Keratinocyte (primary cell): ENCODE measurements around the gene GATA3. TPM values are rescaled to one million over a fixed set of nuclear protein-coding genes. Genes with fewer than 3 reads are reported as not detected.

ENCODE experiments used
- DNase-seq: peaks from one replicate; pipeline ENCODE4 v3.0.0-alpha.2; 2011; ENCODE audit warnings: low read depth, missing footprints, low spot score
- FAIRE-seq: peaks from 2 replicates; lab custom pipeline; 2011; peaks lifted over from hg19 to GRCh38; lab: Jason Lieb, UNC
- H2AFZ ChIP-seq: 2 replicates; pipeline ENCODE4 v1.6.0; 2012; ENCODE audit warnings: low read length, control low read depth, inconsistent platforms; ENCODE audit not compliant: control insufficient read depth
- H3K27ac ChIP-seq: 2 replicates; pipeline ENCODE4 v1.5.1; 2011; ENCODE audit warnings: low read length; ENCODE audit not compliant: control insufficient read depth, insufficient read depth
- H3K27me3 ChIP-seq: 3 replicates; pipeline ENCODE4 v1.6.0; 2011; ENCODE audit warnings: low read length; ENCODE audit not compliant: control insufficient read depth, insufficient read depth; ENCODE audit errors: extremely low read depth
- H3K36me3 ChIP-seq, 2 experiments: 2 replicates in 1 of 2; 3 replicates in 1 of 2; pipeline ENCODE4 v1.5.1; 2011; ENCODE audit warnings: low read length in 2 of 2, mild to moderate bottlenecking in 1 of 2; ENCODE audit not compliant: control insufficient read depth in 2 of 2, insufficient read depth in 2 of 2; ENCODE audit errors: extremely low read depth in 1 of 2
- H3K4me1 ChIP-seq: 3 replicates; pipeline ENCODE4 v1.5.1; 2011; ENCODE audit warnings: low read length; ENCODE audit not compliant: control insufficient read depth, insufficient read depth; ENCODE audit errors: extremely low read depth
- H3K4me2 ChIP-seq: 3 replicates; pipeline ENCODE4 v1.6.0; 2011; ENCODE audit warnings: low read depth, low read length; ENCODE audit not compliant: control insufficient read depth, insufficient read depth; ENCODE audit errors: extremely low read depth
- H3K4me3 ChIP-seq, 3 experiments: fragments of 200-600 bp in 1 of 3; sonication (generic) in 1 of 3; 2 replicates in 2 of 3; 3 replicates in 1 of 3; pipeline ENCODE4 v1.5.1; 2011 to 2016; ENCODE audit warnings: low read length in 3 of 3, mild to moderate bottlenecking in 3 of 3, control low read depth in 2 of 3, inconsistent platforms in 1 of 3, low read depth in 1 of 3, mixed read lengths in 1 of 3, mixed run types in 1 of 3, moderate library complexity in 1 of 3; ENCODE audit not compliant: control insufficient read depth in 2 of 3, insufficient read depth in 2 of 3; ENCODE audit errors: extremely low read depth in 1 of 3
- H3K79me2 ChIP-seq: 2 replicates; pipeline ENCODE4 v1.6.0; 2012; ENCODE audit warnings: low read length; ENCODE audit not compliant: control insufficient read depth, insufficient read depth
- H3K9ac ChIP-seq: 3 replicates; pipeline ENCODE4 v1.6.0; 2011; ENCODE audit warnings: low read length; ENCODE audit not compliant: control insufficient read depth, insufficient read depth; ENCODE audit errors: extremely low read depth
- H3K9me1 ChIP-seq: 3 replicates; pipeline ENCODE4 v1.6.0; 2011; ENCODE audit warnings: low read length; ENCODE audit not compliant: control insufficient read depth, insufficient read depth; ENCODE audit errors: extremely low read depth
- H3K9me3 ChIP-seq: 2 replicates; pipeline ENCODE4 v1.5.1; 2012; ENCODE audit warnings: low read depth, low read length; ENCODE audit not compliant: control insufficient read depth
- H4K20me1 ChIP-seq: 3 replicates; pipeline ENCODE4 v1.6.0; 2011; ENCODE audit warnings: low read length; ENCODE audit not compliant: control insufficient read depth, insufficient read depth; ENCODE audit errors: extremely low read depth
- EZH2 ChIP-seq: IDR thresholded peaks from one replicate; pipeline ENCODE4 v1.6.1; 2012; ENCODE audit warnings: inconsistent platforms, mild to moderate bottlenecking, low read length, moderate library complexity
- dilution Hi-C: fragments of 300-500 bp; cut with MboI; formaldehyde crosslinking; loops from one replicate; pipeline ENCODE4 v1.7.0; 2020; ENCODE audit warnings: low sequenced_read_pairs; ENCODE audit not compliant: extremely low pct_ligation_motif_present
- polyA plus RNA-seq, 5 experiments: library from polyadenylated mRNA; depleted of rRNA in 3 of 5; stranded (reverse) in 3 of 5; stranded (forward) in 1 of 5; unstranded in 1 of 5; fragments of >200 nt; gene quantifications; 1 replicate in 1 of 5; 2 replicates in 3 of 5; 3 replicates in 1 of 5; pipeline versions ENCODE4 v1.2.1 to v1.2.3, GENCODE V29; 2011 to 2012; ENCODE audit warnings: missing spikeins in 2 of 5, low read depth in 1 of 5, low replicate concordance in 1 of 5
- TF ChIP-seq, protein P1 (sequence below), 3 experiments: IDR thresholded peaks in 1 of 3; conservative IDR thresholded peaks in 1 of 3; optimal IDR thresholded peaks in 1 of 3; 2 replicates in 2 of 3; 3 replicates in 1 of 3; pipeline versions ENCODE3 to v1.5.1; 2011; ENCODE audit warnings: low read length in 3 of 3, mild to moderate bottlenecking in 3 of 3, moderate library complexity in 2 of 3, control low read depth in 1 of 3, inconsistent platforms in 1 of 3; ENCODE audit not compliant: insufficient read depth in 2 of 3; ENCODE audit errors: extremely low read depth in 1 of 3

The GATA3 gene
- polyA plus RNA-seq, 1 donor (not counting 4 experiments of a cell fraction or from before 2014, with no cell fraction given), result 4.0 TPM

DNA sequence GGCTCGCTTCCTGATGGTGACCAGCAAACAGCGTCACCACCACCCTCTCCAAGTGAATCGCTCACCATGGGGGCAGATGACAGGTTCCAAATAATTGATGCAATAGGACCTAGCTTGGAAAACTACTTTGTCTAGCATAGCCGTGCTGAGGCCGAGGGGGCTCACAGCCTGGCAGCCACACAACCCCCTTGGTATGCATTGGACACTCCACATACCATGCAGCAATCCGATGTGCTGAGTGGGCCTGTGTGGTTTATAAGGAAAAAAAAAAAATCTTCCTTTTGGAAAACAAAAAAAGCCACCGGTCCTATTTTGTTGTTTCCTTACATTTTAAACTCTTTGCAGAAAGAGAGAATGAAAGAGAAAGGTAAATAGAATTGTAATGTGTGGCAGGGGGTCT, 15.1 kb downstream of the GATA3 start:
- H3K4me1 ChIP-seq, result peaks cover 49% of the 10 kb centered on the region
- no peaks in the 10 kb centered on the region for H3K9me3 ChIP-seq
- dilution Hi-C loops, result no loop called here
- no peak overlapping the region for H3K9ac ChIP-seq
- peaks cover 29% of the 10 kb centered on the region for H3K79me2 ChIP-seq
- TF ChIP-seq EZH2, result no peak
- TF ChIP-seq, protein P1, sequence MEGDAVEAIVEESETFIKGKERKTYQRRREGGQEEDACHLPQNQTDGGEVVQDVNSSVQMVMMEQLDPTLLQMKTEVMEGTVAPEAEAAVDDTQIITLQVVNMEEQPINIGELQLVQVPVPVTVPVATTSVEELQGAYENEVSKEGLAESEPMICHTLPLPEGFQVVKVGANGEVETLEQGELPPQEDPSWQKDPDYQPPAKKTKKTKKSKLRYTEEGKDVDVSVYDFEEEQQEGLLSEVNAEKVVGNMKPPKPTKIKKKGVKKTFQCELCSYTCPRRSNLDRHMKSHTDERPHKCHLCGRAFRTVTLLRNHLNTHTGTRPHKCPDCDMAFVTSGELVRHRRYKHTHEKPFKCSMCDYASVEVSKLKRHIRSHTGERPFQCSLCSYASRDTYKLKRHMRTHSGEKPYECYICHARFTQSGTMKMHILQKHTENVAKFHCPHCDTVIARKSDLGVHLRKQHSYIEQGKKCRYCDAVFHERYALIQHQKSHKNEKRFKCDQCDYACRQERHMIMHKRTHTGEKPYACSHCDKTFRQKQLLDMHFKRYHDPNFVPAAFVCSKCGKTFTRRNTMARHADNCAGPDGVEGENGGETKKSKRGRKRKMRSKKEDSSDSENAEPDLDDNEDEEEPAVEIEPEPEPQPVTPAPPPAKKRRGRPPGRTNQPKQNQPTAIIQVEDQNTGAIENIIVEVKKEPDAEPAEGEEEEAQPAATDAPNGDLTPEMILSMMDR (optimal IDR thresholded peaks at IDR 0.05 in 1 of 3, IDR thresholded peaks at IDR 0.05 in 1 of 3, conservative IDR thresholded peaks at IDR 0.05 in 1 of 3; ENCODE audit: extremely low read depth in 1 of 3, insufficient read depth in 2 of 3, low read length in 3 of 3), result no peak
- peaks cover 30 to 41% of the 10 kb centered on the region in 2 experiments for H3K36me3 ChIP-seq
- H3K27me3 ChIP-seq, result no peaks in the 10 kb centered on the region
- no peak overlapping the region for H2AFZ ChIP-seq
- H3K4me2 ChIP-seq, result peak overlapping the region; percentile 26
- H4K20me1 ChIP-seq, result no peaks in the 10 kb centered on the region
- no peak for DNase-seq
- H3K4me3 ChIP-seq, result no peak overlapping the region
- H3K27ac ChIP-seq, result peak overlapping the region; percentile 92
- H3K9me1 ChIP-seq, result peaks cover 2% of the 10 kb centered on the region
- no peak for FAIRE-seq

DNA sequence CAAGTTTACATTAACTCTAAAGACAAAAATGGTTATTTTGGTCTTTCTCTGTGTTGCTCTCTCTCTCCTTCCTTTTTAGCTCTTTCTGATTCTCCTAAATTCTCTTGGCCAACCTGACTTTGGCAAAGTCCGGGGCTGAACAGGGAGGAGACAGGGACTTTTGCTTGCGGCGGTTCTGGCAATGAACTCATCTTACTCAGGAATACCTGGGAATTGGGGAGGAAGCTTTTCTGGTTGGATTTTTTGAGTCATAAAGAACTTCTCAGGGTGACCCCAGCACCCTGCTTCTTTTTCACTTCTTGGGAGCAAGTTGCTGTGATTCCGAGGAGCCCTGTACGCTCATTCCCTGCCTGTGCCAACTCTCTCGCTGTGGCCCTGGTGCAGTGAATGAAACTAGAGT, 16.0 kb downstream of the GATA3 start:
- DNase-seq, result no peak
- H3K36me3 ChIP-seq, result peaks cover 30 to 38% of the 10 kb centered on the region in 2 experiments
- no peak for TF ChIP-seq EZH2
- TF ChIP-seq, protein P1 (optimal IDR thresholded peaks at IDR 0.05 in 1 of 3, IDR thresholded peaks at IDR 0.05 in 1 of 3, conservative IDR thresholded peaks at IDR 0.05 in 1 of 3; ENCODE audit: extremely low read depth in 1 of 3, insufficient read depth in 2 of 3, low read length in 3 of 3), result no peak
- peak overlapping the region; percentile 92 for H3K27ac ChIP-seq
- H3K9me3 ChIP-seq, result no peaks in the 10 kb centered on the region
- H3K4me2 ChIP-seq, result peak overlapping the region; percentile 90
- no peaks in the 10 kb centered on the region for H3K27me3 ChIP-seq
- peak overlapping the region in 2 of 3 experiments; percentile 40 to 47 for H3K4me3 ChIP-seq
- H2AFZ ChIP-seq, result no peak overlapping the region
- H3K4me1 ChIP-seq, result peaks cover 41% of the 10 kb centered on the region
- dilution Hi-C loops, result no loop called here
- H3K9me1 ChIP-seq, result peaks cover 2% of the 10 kb centered on the region
- peak; percentile 29 for FAIRE-seq
- peak overlapping the region; percentile 73 for H3K9ac ChIP-seq
- peaks cover 29% of the 10 kb centered on the region for H3K79me2 ChIP-seq
- no peaks in the 10 kb centered on the region for H4K20me1 ChIP-seq
